HCT116 (cell line): ENCODE data around the gene CRB3. TPM values are rescaled to one million over a fixed set of nuclear protein-coding genes. Genes with fewer than 3 reads are reported as not detected.

Experiments used
- ATAC-seq: fragments of 200-7000 bp; cut with Tn5 transposase; 2 replicates; pipeline ENCODE4 v1.9.1; 2020; ENCODE audit warnings: mild to moderate bottlenecking, moderate library complexity
- BruUV-seq: library from RNA; stranded (reverse); fragments of 400-500 nt; replicated peaks from 2 replicates; lab custom pipeline; 2021; lab: Mats Ljungman, UMichigan
- CTCF ChIA-PET: fragments of 300-600 bp; sonication (Branson Sonifier 250); formaldehyde crosslinking; loops from one replicate; lab custom pipeline; 2021; ENCODE audit warnings: antibody characterized with exemption; lab: Charles Lee
- POLR2A ChIA-PET: fragments of 300-600, 350-600 bp; sonication (Branson Sonifier 250); formaldehyde crosslinking; loops from one replicate; lab custom pipeline; 2021; ENCODE audit warnings: antibody characterized with exemption; lab: Charles Lee
- RAD21 ChIA-PET, 2 experiments: fragments of 300-600 bp; sonication (Branson Sonifier 250); formaldehyde crosslinking; loops; one replicate each; lab custom pipeline; 2023; ENCODE audit warnings: low total read pairs in 2 of 2; ENCODE audit not compliant: uncharacterized antibody in 2 of 2, unreplicated experiment in 2 of 2, low non-redundant PET in 1 of 2; lab: Charles Lee
- DNase-seq: peaks from one replicate; pipeline ENCODE4 v3.0.0-alpha.2; 2010; ENCODE audit warnings: low read depth, low spot score
- H2AFZ ChIP-seq: fragments of 200-600 bp; shearing (Covaris generic), sonication (generic); 2 replicates; pipeline ENCODE4 v1.6.1; 2017; ENCODE audit warnings: low read depth, mixed run types, mixed read lengths, antibody characterized with exemption, low read length; ENCODE audit not compliant: poor library complexity, severe bottlenecking
- H3K27ac ChIP-seq: 2 replicates; pipeline ENCODE4 v1.5.1; 2012; ENCODE audit warnings: low read depth, low read length
- H3K27me3 ChIP-seq: fragments of 200-600 bp; sonication (generic); 2 replicates; pipeline ENCODE4 v1.6.1; 2016; ENCODE audit warnings: mixed run types, low read length, mixed read lengths; ENCODE audit not compliant: insufficient read depth
- H3K36me3 ChIP-seq, 2 experiments: fragments of 200-500 bp in 1 of 2; fragments of 200-600 bp in 1 of 2; sonication (Bioruptor generic) in 1 of 2; sonication (generic) in 1 of 2; 2 replicates each; pipeline versions ENCODE4 v1.5.1 to v1.6.1; 2014 to 2016; ENCODE audit warnings: low read length in 2 of 2, inconsistent platforms in 1 of 2, mixed read lengths in 1 of 2, mixed run types in 1 of 2; ENCODE audit not compliant: insufficient read depth in 2 of 2, control insufficient read depth in 1 of 2
- H3K4me1 ChIP-seq, 2 experiments: fragments of 200-600 bp in 1 of 2; sonication (generic) in 1 of 2; 2 replicates each; pipeline versions ENCODE4 v1.5.1 to v1.6.1; 2012 to 2017; ENCODE audit warnings: low read length in 2 of 2, inconsistent platforms in 1 of 2, mild to moderate bottlenecking in 1 of 2, mixed read lengths in 1 of 2, mixed run types in 1 of 2, moderate library complexity in 1 of 2; ENCODE audit not compliant: insufficient read depth in 2 of 2, control insufficient read depth in 1 of 2
- H3K4me2 ChIP-seq: fragments of 200-600 bp; sonication (generic); 2 replicates; pipeline ENCODE4 v1.6.1; 2017; ENCODE audit warnings: mixed run types, low read length, mixed read lengths
- H3K4me3 ChIP-seq, 2 experiments: fragments of 200-600 bp in 1 of 2; sonication (generic) in 1 of 2; replicated peaks in 1 of 2; 2 replicates each; pipeline ENCODE4 v1.5.1; 2011 to 2016; ENCODE audit warnings: low read length in 2 of 2, control low read depth in 1 of 2, low read depth in 1 of 2, mild to moderate bottlenecking in 1 of 2, mixed read lengths in 1 of 2, mixed run types in 1 of 2
- H3K79me2 ChIP-seq: fragments of 200-600 bp; sonication (generic); 2 replicates; pipeline ENCODE4 v1.6.1; 2017; ENCODE audit warnings: mild to moderate bottlenecking, mixed run types, low read length, moderate library complexity, mixed read lengths; ENCODE audit not compliant: insufficient read depth
- H3K9ac ChIP-seq: fragments of 200-600 bp; sonication (generic); 2 replicates; pipeline ENCODE4 v1.6.1; 2016; ENCODE audit warnings: low read length, mixed read lengths
- H3K9me2 ChIP-seq: fragments of 200-600 bp; sonication (generic), shearing (Covaris generic); 2 replicates; pipeline ENCODE4 v1.6.1; 2017; ENCODE audit warnings: mixed run types, mild to moderate bottlenecking, moderate library complexity; ENCODE audit not compliant: insufficient read depth
- H3K9me3 ChIP-seq, 2 experiments: fragments of 200-500 bp in 1 of 2; fragments of 200-600 bp in 1 of 2; sonication (Bioruptor generic) in 1 of 2; sonication (generic) in 1 of 2; 2 replicates each; pipeline ENCODE4 v1.6.1; 2014 to 2017; ENCODE audit warnings: low read length in 2 of 2, mixed read lengths in 2 of 2, inconsistent platforms in 1 of 2, low read depth in 1 of 2, mild to moderate bottlenecking in 1 of 2, mixed run types in 1 of 2, moderate library complexity in 1 of 2; ENCODE audit not compliant: control insufficient read depth in 1 of 2, insufficient read depth in 1 of 2
- H4K20me1 ChIP-seq: fragments of 200-600 bp; sonication (generic), shearing (Covaris generic); 2 replicates; pipeline ENCODE4 v1.6.1; 2017; ENCODE audit warnings: mixed run types, mild to moderate bottlenecking, moderate library complexity; ENCODE audit not compliant: insufficient read depth
- ATF3 ChIP-seq: IDR thresholded peaks from 2 replicates; pipeline ENCODE4 v1.6.1; 2012
- CBX3 ChIP-seq: IDR thresholded peaks from 2 replicates; pipeline ENCODE4 v1.6.1; 2012; ENCODE audit warnings: low read depth
- CTCF ChIP-seq, 3 experiments: fragments of 200-600 bp in 1 of 3; sonication (generic) in 1 of 3; IDR thresholded peaks in 2 of 3; conservative IDR thresholded peaks in 1 of 3; 2 replicates each; pipeline ENCODE4 v1.5.1; 2012 to 2017; ENCODE audit warnings: low read depth in 2 of 3, low read length in 2 of 3, antibody characterized with exemption in 1 of 3, borderline replicate concordance in 1 of 3, control low read depth in 1 of 3, mild to moderate bottlenecking in 1 of 3, mixed read lengths in 1 of 3, mixed run types in 1 of 3, moderate library complexity in 1 of 3; ENCODE audit not compliant: insufficient read depth in 1 of 3
- EZH2 ChIP-seq: fragments of 200-600 bp; sonication (generic); IDR thresholded peaks from 2 replicates; pipeline ENCODE4 v1.6.1; 2017; ENCODE audit warnings: antibody characterized with exemption, mixed run types
- EZH2phosphoT487 ChIP-seq: fragments of 200-600 bp; IDR thresholded peaks from 2 replicates; pipeline ENCODE4 v1.6.1; 2018; ENCODE audit warnings: antibody characterized with exemption, borderline replicate concordance
- FOSL1 ChIP-seq: IDR thresholded peaks from 2 replicates; pipeline ENCODE4 v1.6.1; 2012; ENCODE audit warnings: low read depth
- POLR2A ChIP-seq: IDR thresholded peaks from 2 replicates; pipeline ENCODE4 v1.7.0; 2011; ENCODE audit warnings: borderline replicate concordance; ENCODE audit not compliant: insufficient read depth, insufficient read length; ENCODE audit errors: extremely low read depth
- POLR2AphosphoS5 ChIP-seq: IDR thresholded peaks from 2 replicates; pipeline ENCODE4 v1.6.1; 2011; ENCODE audit warnings: mild to moderate bottlenecking, low read depth, low read length, moderate library complexity
- SIN3A ChIP-seq: IDR thresholded peaks from 2 replicates; pipeline ENCODE4 v1.6.1; 2012; ENCODE audit warnings: low read depth
- YY1 ChIP-seq: IDR thresholded peaks from 2 replicates; pipeline ENCODE4 v1.6.1; 2011; ENCODE audit warnings: low read length, low read depth, moderate library complexity, mild to moderate bottlenecking; ENCODE audit not compliant: insufficient replicate concordance; ENCODE audit errors: extremely low read depth
- ZNF274 ChIP-seq: fragments of 200-500 bp; sonication (Bioruptor generic); IDR thresholded peaks from 2 replicates; pipeline ENCODE4 v1.6.1; 2014; ENCODE audit warnings: mild to moderate bottlenecking, low read depth, low read length, inconsistent platforms
- intact Hi-C: fragments of 100-400 bp; cut with micrococcal nuclease; formaldehyde crosslinking; loops from 2 replicates; pipeline ENCODE4 v1.10.0; 2022
- total RNA-seq: library from RNA; stranded (reverse); gene quantifications from one replicate; pipeline ENCODE4 v1.2.1, GENCODE V29; 2021; ENCODE audit not compliant: unreplicated experiment

Gene CRB3
- total RNA-seq, 1 experiment from 2014 or later: 40.5 TPM

GRCh38 chr19:6418562-6418932 lies 45.5 kb upstream of the CRB3 start:
- Histone ChIP-seq H4K20me1 (peaks cover 34% of the 10 kb centered on the region; the same call in 1 of the 2 replicates), H3K27me3 (no peaks in the 10 kb centered on the region), H3K9ac (no peak overlapping the region), H3K4me2 (no peak overlapping the region), H3K27ac (no peak overlapping the region; the same call in 1 of the 2 replicates), H3K36me3 (peaks cover 69 to 77% of the 10 kb centered on the region in 2 experiments), H3K4me1 (peaks cover 0 to 9% of the 10 kb centered on the region in 2 experiments; a peak in 3 of 4 replicates), H3K9me2 (no peaks in the 10 kb centered on the region), H3K9me3 (no peaks in the 10 kb centered on the region), H3K79me2 (peaks cover 71% of the 10 kb centered on the region), H3K4me3 (no peak overlapping the region), H2AFZ (no peak overlapping the region)
- ChIA-PET CTCF (no interaction called here), POLR2A (interaction anchor here (0.6 kb wide), 1 partner anchor 120 kb away, joined by 4 read pairs; no protein-coding TSS in a partner anchor), RAD21 (no interaction called here)
- TF ChIP-seq POLR2AphosphoS5 (no peak), EZH2phosphoT487 (no peak), CBX3 (no peak), ZNF274 (no peak), EZH2 (no peak), CTCF (IDR thresholded peaks at IDR 0.05 in 2 of 3, conservative IDR thresholded peaks at IDR 0.05 in 1 of 3; ENCODE audit: borderline replicate concordance in 1 of 3, insufficient read depth in 1 of 3, low read depth in 2 of 3, low read length in 2 of 3) (no peak), FOSL1 (no peak), YY1 (no peak), POLR2A (no peak), SIN3A (no peak), ATF3 (no peak)
- ATAC-seq: no peak
- no TSS peak for BruUV-seq
- intact Hi-C loops: no loop called here
- DNase-seq: no peak
